ENCODE results near the gene IFI16.
A peak's percentile ranks its signal among the peaks of the same experiment; 100 is the strongest.
"Not testable (repeated sequence)": the region's sequence is repeated elsewhere in the genome, so short reads cannot be mapped to it uniquely, and the experiment has no call there.

IFI16 gene

DNA sequence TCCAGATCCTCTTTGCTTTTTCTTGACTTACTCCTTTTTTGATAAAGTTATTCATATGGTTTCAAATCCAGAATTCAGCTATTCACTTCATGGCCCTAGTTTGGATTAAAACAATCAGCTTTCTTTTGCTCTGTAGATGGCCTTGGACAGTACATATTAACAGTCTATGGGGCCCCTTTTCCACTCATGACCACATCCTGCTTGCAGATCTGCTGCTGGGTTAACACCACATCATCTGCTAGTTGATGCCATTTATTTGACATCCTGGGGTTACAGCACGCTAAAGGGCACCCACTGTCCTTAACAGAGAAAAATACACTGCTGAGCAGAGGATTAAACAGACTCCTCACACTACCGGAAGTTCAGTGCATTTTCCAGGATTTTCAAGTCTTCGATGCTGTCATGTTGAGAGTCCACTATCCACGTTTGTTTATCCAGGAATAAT, 941 bp upstream of the IFI16 start:
- H3K27ac Mint-ChIP-seq, result peak overlapping the region; percentile 24
- peaks cover 17% of the 10 kb centered on the region for H3K9me3 Mint-ChIP-seq
- H3K4me1 Mint-ChIP-seq, result peaks cover 84% of the 10 kb centered on the region
- no peak for DNase-seq
- H3K27me3 Mint-ChIP-seq (ENCODE audit: low read depth, poor library complexity), result no peaks in the 10 kb centered on the region
- no peak for TF ChIP-seq CTCF (IDR thresholded peaks at IDR 0.05)
- H3K4me3 Mint-ChIP-seq, result no peak overlapping the region
- peaks cover 34% of the 10 kb centered on the region for H3K36me3 Mint-ChIP-seq (ENCODE audit: low read depth)

GRCh38 chr1:159009287-159009686, 420 bp upstream of the IFI16 start:
- Mint-ChIP-seq H3K36me3 (ENCODE audit: low read depth) (peaks cover 39% of the 10 kb centered on the region), H3K27ac (no peak overlapping the region), H3K9me3 (peaks cover 23% of the 10 kb centered on the region), H3K4me1 (peaks cover 78% of the 10 kb centered on the region), H3K27me3 (ENCODE audit: low read depth, poor library complexity) (no peaks in the 10 kb centered on the region), H3K4me3 (no peak overlapping the region)
- DNase-seq, result no peak
- TF ChIP-seq CTCF (IDR thresholded peaks at IDR 0.05), result no peak

DNA sequence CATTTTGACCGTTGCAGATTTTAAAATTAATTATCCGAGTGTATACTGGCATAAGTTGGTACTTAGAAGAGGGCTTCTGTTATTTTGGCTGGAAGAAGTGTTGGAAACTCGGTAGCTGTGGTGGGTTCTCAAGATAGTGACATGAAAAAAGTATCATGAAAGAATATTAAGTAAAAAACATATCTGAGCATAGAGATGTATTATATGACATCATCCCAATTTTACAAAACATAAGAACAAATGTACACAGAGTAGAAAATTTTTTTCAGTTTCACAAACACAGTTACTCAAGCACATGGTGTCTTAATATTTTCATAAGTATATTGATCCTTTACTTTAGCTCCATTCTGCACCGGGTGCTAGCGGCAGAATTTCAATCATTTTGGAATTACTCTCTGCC, 684 bp downstream of the IFI16 start:
- no peak for TF ChIP-seq CTCF (IDR thresholded peaks at IDR 0.05)
- Mint-ChIP-seq H3K9me3 (peaks cover 33% of the 10 kb centered on the region), H3K4me3 (peak overlapping the region; percentile 76), H3K27me3 (ENCODE audit: low read depth, poor library complexity) (no peaks in the 10 kb centered on the region), H3K36me3 (ENCODE audit: low read depth) (peaks cover 50% of the 10 kb centered on the region), H3K27ac (peak overlapping the region; percentile 20), H3K4me1 (peaks cover 67% of the 10 kb centered on the region)
- no peak for DNase-seq

DNA sequence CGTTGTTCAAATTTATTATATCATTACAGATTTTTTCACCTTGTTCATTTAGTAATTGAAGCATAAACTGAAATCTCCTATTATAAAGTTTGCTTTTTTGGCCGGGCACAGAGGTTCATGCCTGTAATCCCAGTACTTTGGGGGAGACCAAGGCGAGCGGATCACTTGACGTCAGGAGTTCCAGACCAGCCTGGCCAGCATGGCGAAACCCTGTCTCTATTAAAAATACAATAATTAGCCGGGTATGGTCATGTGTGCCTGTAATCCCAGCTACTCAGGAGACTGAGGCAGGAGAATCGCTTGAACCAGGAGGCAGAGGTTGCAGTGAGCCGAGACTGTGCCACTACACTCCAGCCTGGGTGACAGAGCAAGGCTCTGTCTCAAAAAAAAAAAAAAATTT, 1.3 kb downstream of the IFI16 start:
- DNase-seq; H3K27ac Mint-ChIP-seq; H3K27me3 Mint-ChIP-seq (ENCODE audit: low read depth, poor library complexity): not testable (repeated sequence)
- Mint-ChIP-seq H3K4me1 (peaks cover 61% of the 10 kb centered on the region), H3K9me3 (peaks cover 35% of the 10 kb centered on the region), H3K36me3 (ENCODE audit: low read depth) (peaks cover 56% of the 10 kb centered on the region), H3K4me3 (peak overlapping the region; percentile 76)

DNA sequence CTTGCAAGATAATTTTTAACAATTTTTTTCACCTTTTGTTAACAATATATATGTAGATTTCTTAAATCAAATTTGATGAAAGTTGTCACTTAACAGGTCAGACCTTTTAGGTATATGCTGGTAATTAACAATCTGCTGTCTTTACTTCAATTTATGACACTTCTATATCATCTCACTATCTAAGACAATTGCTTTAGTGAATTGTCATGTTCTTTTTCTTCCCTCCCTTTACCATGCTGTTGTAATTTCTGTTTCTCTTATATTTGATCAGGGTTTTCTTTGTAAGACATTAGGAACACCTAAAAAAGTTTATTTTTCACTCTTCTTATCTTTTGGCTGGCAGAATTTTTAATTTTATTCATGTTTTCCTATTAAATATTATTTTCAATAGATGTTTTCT, 2.0 kb downstream of the IFI16 start:
- peaks cover 64% of the 10 kb centered on the region for H3K36me3 Mint-ChIP-seq (ENCODE audit: low read depth)
- DNase-seq, result no peak
- peaks cover 54% of the 10 kb centered on the region for H3K4me1 Mint-ChIP-seq
- H3K4me3 Mint-ChIP-seq, result peak overlapping the region; percentile 67
- H3K27ac Mint-ChIP-seq, result peak overlapping the region; percentile 73
- peaks cover 35% of the 10 kb centered on the region for H3K9me3 Mint-ChIP-seq
- TF ChIP-seq CTCF (IDR thresholded peaks at IDR 0.05), result no peak
- H3K27me3 Mint-ChIP-seq (ENCODE audit: low read depth, poor library complexity), result no peaks in the 10 kb centered on the region

DNA sequence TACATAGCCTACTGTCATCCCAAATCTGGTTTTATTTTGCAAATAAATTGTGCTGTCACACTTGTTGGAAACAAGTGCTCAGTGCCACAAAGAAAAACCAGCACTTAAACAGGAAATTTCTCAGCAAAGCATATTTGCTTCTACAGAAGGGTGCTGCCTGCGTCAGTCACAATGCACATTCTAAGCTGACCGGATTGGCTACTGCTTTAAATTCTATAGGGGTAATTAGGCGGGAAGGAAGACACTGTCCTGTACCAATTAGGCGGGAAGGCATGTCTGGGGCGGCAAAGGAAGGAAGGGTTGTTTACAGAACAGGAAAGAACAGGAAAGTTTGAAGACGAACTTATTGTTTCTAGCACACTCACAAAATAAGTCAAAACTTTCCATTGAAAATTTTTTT, 2.8 kb downstream of the IFI16 start:
- H3K36me3 Mint-ChIP-seq (ENCODE audit: low read depth), result peaks cover 69% of the 10 kb centered on the region
- no peak for DNase-seq
- H3K9me3 Mint-ChIP-seq, result peaks cover 35% of the 10 kb centered on the region
- H3K4me1 Mint-ChIP-seq, result peaks cover 46% of the 10 kb centered on the region
- H3K27ac Mint-ChIP-seq, result peak overlapping the region; percentile 1
- no peaks in the 10 kb centered on the region for H3K27me3 Mint-ChIP-seq (ENCODE audit: low read depth, poor library complexity)
- peak overlapping the region; percentile 16 for H3K4me3 Mint-ChIP-seq
- TF ChIP-seq CTCF (IDR thresholded peaks at IDR 0.05), result no peak

Data from nephron progenitor cell (in vitro differentiated cells).